Adrenal gland (tissue), 12 donors: ENCODE measurements around the gene FBXL15. TPM values are rescaled to one million over a fixed set of nuclear protein-coding genes. Genes with fewer than 3 reads are reported as not detected.

Source experiments
- DNase-seq, 7 donors: peaks; one replicate each; pipeline ENCODE4 v3.0.0-alpha.2; 2019 to 2020
- H3K27ac ChIP-seq, 5 donors: fragments of 200-600 bp; sonication (generic) in 4 of 5; 1 replicate in 3 of 5; 2 replicates in 2 of 5; pipeline versions ENCODE4 v1.5.1 to v1.8.0; 2016 to 2020; ENCODE audit warnings: mild to moderate bottlenecking in 1 of 5
- H3K27me3 ChIP-seq: fragments of 200-600 bp; 2 replicates; pipeline ENCODE4 v1.8.0; 2021
- H3K36me3 ChIP-seq, 2 donors: fragments of 200-600 bp; replicated peaks in 1 of 2; 1 replicate in 1 of 2; 2 replicates in 1 of 2; pipeline versions ENCODE4 v1.5.1 to v1.8.0; 2018 to 2022
- H3K4me1 ChIP-seq, 2 donors: fragments of 200-600 bp; replicated peaks in 1 of 2; 1 replicate in 1 of 2; 2 replicates in 1 of 2; pipeline versions ENCODE4 v1.5.1 to v1.8.0; 2018 to 2021
- H3K4me3 ChIP-seq, 4 donors: fragments of 200-600 bp; sonication (generic) in 3 of 4; one replicate each; pipeline ENCODE4 v1.5.1; 2016 to 2018
- H3K9me3 ChIP-seq, 3 donors: fragments of 200-600 bp; sonication (generic) in 1 of 3; replicated peaks in 1 of 3; 1 replicate in 2 of 3; 2 replicates in 1 of 3; pipeline versions ENCODE4 v1.5.1 to v1.8.0; 2016 to 2021
- POLR2A ChIP-seq, 2 donors: fragments of 450-650 bp; IDR thresholded peaks; one replicate each; pipeline ENCODE4 v1.6.1; 2017; ENCODE audit warnings: antibody characterized with exemption in 2 of 2, mild to moderate bottlenecking in 2 of 2, moderate library complexity in 1 of 2
- WGBS, 4 donors: extraction: QIAGEN DNeasy Blood & Tissue Kit in 2 of 4; methylation state at CpG; one replicate each; pipeline versions ENCODE4 v1.1.5 to v1.1.7; 2013 to 2017; 5-methylcytosine and 5-hydroxymethylcytosine counted together
- intact Hi-C, 2 donors: fragments of 100-400 bp; cut with DNase I; formaldehyde crosslinking; loops; one replicate each; pipeline versions ENCODE4 v1.14.1 to v1.15.0; 2022 to 2023
- microRNA counts, 2 donors: library from miRNA; unstranded; fragments of <30 nt; microRNA quantifications; one replicate each; lab custom pipeline; 2016
- microRNA-seq, 3 donors: library from miRNA; unstranded; fragments of <30 nt; microRNA quantifications; one replicate each; pipeline ENCODE4, GENCODE V29; 2017 to 2020
- polyA plus RNA-seq, 3 donors: library from polyadenylated mRNA; stranded (reverse); fragments of 200-250 nt in 2 of 3; fragments of 350-450 nt in 1 of 3; fragmentation: Illumina TruSeq in 1 of 3; extraction: RNeasy Lipid Tissue Mini Kit (QIAGEN cat#74804) in 1 of 3; gene quantifications; one replicate each; pipeline ENCODE4 v1.2.3, GENCODE V29; 2013 to 2014
- small RNA-seq, 2 donors: library from RNA; depleted of rRNA; stranded (forward); fragments of <200 nt; gene quantifications; one replicate each; pipeline ENCODE3, GENCODE V24; 2016
- total RNA-seq, 9 donors: library from RNA; depleted of rRNA in 4 of 9; stranded (reverse); fragments of >200 nt in 4 of 9; fragments of 120-200 nt in 1 of 9; fragmentation: NEBNext Ultra II Directional in 1 of 9; extraction: Animal tissue kit (Norgen Biotek cat#: 25700) in 1 of 9; gene quantifications; one replicate each; pipeline versions ENCODE4 v1.1.0 to v1.2.4, GENCODE V29; 2013 to 2023
- TF ChIP-seq, protein P1 (sequence below), 6 experiments: fragments of 450-650 bp in 4 of 6; fragments of 200-600 bp in 2 of 6; sonication (generic) in 1 of 6; IDR thresholded peaks; 1 replicate in 5 of 6; 2 replicates in 1 of 6; pipeline versions ENCODE4 v1.5.1 to v1.8.0; 2016 to 2021; ENCODE audit warnings: antibody characterized with exemption in 6 of 6, mild to moderate bottlenecking in 2 of 6, moderate library complexity in 1 of 6
- donor health status: healthy with polysubstance abuse.
- donor health status: Bipolar disorder and iron deficiency.
- donor health status: DM: yes; HTN: yes; CAD: no.
- donor health status: DM: no; HTN: no; CAD: no.
- donor health status: DM: no; HTN: no; CAD: no.
- donor health status: DM: yes; HTN: yes; CAD: no.

FBXL15 gene
- total and polyA plus RNA-seq, 12 donors, result 2.1 to 61.9 (median 28.7) TPM

DNA sequence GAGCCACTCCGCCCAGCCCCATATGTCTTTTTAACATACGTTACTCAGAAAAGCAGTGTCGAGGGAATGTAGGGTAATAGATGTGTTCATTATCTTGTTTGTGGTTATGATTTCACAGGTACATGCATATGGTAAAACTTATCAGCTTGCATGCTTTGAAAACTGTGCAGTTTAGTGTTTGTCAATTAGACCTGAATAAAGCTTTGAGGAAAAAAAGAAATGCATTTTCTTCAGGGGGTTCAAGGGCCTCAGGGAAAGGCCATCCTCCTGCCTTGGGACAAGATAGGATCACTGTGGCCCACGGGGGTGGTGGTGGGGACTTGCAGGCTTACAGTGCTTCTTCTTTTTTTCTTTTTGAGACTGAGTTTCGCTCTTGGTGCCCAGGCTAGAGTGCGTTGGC, 46.7 kb downstream of the FBXL15 start:
- Histone ChIP-seq H3K4me3 (no peak overlapping the region), H3K27ac (no peak overlapping the region), H3K4me1 (no peaks in the 10 kb centered on the region), H3K9me3 (no peaks in the 10 kb centered on the region), H3K36me3 (no peaks in the 10 kb centered on the region), H3K27me3 (no peaks in the 10 kb centered on the region)
- TF ChIP-seq, protein P1, sequence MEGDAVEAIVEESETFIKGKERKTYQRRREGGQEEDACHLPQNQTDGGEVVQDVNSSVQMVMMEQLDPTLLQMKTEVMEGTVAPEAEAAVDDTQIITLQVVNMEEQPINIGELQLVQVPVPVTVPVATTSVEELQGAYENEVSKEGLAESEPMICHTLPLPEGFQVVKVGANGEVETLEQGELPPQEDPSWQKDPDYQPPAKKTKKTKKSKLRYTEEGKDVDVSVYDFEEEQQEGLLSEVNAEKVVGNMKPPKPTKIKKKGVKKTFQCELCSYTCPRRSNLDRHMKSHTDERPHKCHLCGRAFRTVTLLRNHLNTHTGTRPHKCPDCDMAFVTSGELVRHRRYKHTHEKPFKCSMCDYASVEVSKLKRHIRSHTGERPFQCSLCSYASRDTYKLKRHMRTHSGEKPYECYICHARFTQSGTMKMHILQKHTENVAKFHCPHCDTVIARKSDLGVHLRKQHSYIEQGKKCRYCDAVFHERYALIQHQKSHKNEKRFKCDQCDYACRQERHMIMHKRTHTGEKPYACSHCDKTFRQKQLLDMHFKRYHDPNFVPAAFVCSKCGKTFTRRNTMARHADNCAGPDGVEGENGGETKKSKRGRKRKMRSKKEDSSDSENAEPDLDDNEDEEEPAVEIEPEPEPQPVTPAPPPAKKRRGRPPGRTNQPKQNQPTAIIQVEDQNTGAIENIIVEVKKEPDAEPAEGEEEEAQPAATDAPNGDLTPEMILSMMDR (IDR thresholded peaks at IDR 0.05), result no peak
- TF ChIP-seq POLR2A (IDR thresholded peaks at IDR 0.05), result no peak
- intact Hi-C loops, result no loop called here
- no peak for DNase-seq
- 70 to 91% (median 81%) methylated on average over 6 of the region's 6 CpGs for WGBS, 4 donors

- Histone ChIP-seq H3K4me3 (no peak overlapping the region), H3K27me3 (no peaks in the 10 kb centered on the region), H3K36me3 (no peaks in the 10 kb centered on the region), H3K4me1 (no peaks in the 10 kb centered on the region), H3K9me3 (no peaks in the 10 kb centered on the region), H3K27ac (peak overlapping the region in 1 of 5 donors; percentile 52)
- no peak for DNase-seq
- 55 to 63% (median 60%) methylated on average over 6 of the region's 6 CpGs for WGBS, 4 donors
- TF ChIP-seq, protein P1 (IDR thresholded peaks at IDR 0.05), result no peak
- intact Hi-C loops, result no loop called here
Measured at GRCh38 chr10:102467971-102468438, 47.4 kb downstream of the FBXL15 start.

DNA sequence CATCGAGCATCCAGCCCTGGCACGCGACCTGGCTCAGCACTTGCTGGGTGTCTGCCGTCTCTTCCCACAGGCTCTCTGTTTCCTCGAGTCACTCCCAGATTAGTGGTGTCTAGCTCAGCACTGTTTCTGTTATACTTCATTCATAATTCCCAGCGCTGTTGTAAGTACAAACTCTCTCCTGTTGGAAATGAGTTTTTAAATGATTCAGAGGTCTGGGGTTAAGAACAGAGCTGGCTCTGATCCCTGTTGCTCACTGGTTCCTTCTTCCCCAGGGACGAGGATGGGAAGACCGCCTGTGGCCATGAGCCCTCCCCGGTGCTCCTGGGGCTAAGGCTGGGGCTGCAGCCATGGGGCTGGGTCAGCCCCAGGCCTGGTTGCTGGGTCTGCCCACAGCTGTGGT, 48.0 kb downstream of the FBXL15 start:
- no peak for DNase-seq
- H3K27ac ChIP-seq, result peak overlapping the region in 1 of 5 donors; percentile 52
- no peaks in the 10 kb centered on the region for H3K27me3 ChIP-seq
- intact Hi-C loops, result no loop called here
- TF ChIP-seq, protein P1 (IDR thresholded peaks at IDR 0.05), result no peak
- no peak for TF ChIP-seq POLR2A (IDR thresholded peaks at IDR 0.05)
- no peaks in the 10 kb centered on the region for H3K9me3 ChIP-seq
- no peak overlapping the region for H3K4me3 ChIP-seq
- 70 to 84% (median 78%) methylated on average over 9 of the region's 9 CpGs for WGBS, 4 donors
- no peaks in the 10 kb centered on the region for H3K36me3 ChIP-seq
- H3K4me1 ChIP-seq, result no peaks in the 10 kb centered on the region

DNA sequence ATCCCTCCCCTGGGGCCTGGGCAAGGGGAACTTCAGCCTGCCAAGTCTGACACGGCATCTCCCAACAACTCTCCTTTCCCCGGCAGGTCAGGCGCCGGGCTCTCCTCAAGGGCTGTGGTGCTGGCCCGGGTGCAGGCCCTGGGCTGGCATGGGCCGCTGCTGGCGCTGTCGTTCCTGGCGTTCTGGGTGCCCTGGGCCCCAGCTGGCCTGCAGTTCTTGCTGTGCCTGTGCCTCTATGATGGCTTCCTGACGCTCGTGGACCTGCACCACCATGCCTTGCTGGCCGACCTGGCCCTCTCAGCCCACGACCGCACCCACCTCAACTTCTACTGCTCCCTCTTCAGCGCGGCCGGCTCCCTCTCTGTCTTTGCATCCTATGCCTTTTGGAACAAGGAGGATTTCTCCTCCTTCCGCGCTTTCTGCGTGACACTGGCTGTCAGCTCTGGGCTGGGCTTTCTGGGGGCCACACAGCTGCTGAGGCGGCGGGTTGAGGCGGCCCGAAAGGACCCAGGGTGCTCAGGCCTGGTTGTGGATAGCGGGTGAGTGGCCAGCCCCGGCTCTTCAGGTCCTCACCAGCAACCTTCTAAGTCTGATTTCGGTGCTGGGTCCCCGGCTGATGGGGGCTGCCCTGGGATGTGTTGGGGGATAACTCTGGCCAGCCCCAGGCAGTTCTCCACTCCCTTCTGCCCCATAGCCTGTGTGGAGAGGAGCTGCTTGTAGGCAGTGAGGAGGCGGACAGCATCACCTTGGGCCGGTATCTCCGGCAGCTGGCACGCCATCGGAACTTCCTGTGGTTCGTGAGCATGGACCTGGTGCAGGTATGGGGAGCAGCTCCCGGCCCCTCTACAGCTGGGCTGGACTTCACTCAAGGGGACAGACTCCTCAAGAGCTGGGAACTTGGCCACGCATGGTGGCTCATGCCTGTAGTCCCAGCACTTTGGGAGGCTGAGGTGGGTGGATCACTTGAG, 50.2 kb downstream of the FBXL15 start:
- intact Hi-C loops, result no loop called here
- no peaks in the 10 kb centered on the region for H3K27me3 ChIP-seq
- H3K36me3 ChIP-seq, result no peaks in the 10 kb centered on the region
- no peaks in the 10 kb centered on the region for H3K4me1 ChIP-seq
- H3K27ac ChIP-seq, result no peak overlapping the region
- TF ChIP-seq, protein P1 (IDR thresholded peaks at IDR 0.05), result no peak
- no peak for TF ChIP-seq POLR2A (IDR thresholded peaks at IDR 0.05)
- H3K4me3 ChIP-seq, result no peak overlapping the region
- H3K9me3 ChIP-seq, result no peaks in the 10 kb centered on the region
- 92 to 95% (median 93%) methylated on average over 19 to 36 of the region's 36 CpGs for WGBS, 4 donors
- DNase-seq, result no peak

MicroRNAs encoded within 50 kb of the gene (microRNA counts, 767-probe panel; counts per million panel counts)
- 0 counts per million in 2 donors for microRNA hsa-miR-146b-3p (lab: Ali Mortazavi, UCI)
- microRNA hsa-miR-146b-5p (lab: Ali Mortazavi, UCI), result 2,831 to 3,814 counts per million in 2 donors

Small RNA genes lying within 50 kb of the gene (microRNA-seq; reads per million reads assigned to microRNA genes)
- gene MIR146B, result 553 to 3,032 (median 1,327) reads per million in 3 donors

Small RNA genes lying within 50 kb of the gene (small RNA-seq; reads per million reads assigned to genes)
- gene MIR146B, result 4,393 to 11,611 reads per million in 2 donors

Other genes with a start within 250 kb of the FBXL15 start
- 10 to 100 TPM in 1 of 9 donors, 1 to 10 TPM in 2, under 1 TPM in 5, not detected in 1; 0.35 to 26.3 (median 0.72) TPM for gene ELOVL3, start 194.5 kb upstream of the FBXL15 start, total RNA-seq
- 1 to 10 TPM in 2 of 3 donors, not detected in 1; 1.1 to 2.4 TPM for gene ELOVL3, start 194.5 kb upstream of the FBXL15 start, polyA plus RNA-seq
- 1 to 10 TPM in 1 of 9 donors, under 1 TPM in 1, not detected in 7; 0.69 to 5.2 TPM for gene PITX3, start 179.3 kb upstream of the FBXL15 start, total RNA-seq
- gene PITX3, start 179.3 kb upstream of the FBXL15 start, polyA plus RNA-seq, result not detected
- 10 to 100 TPM; 28.4 to 46.1 (median 40.7) TPM for gene GBF1, start 175.3 kb upstream of the FBXL15 start, total RNA-seq
- gene GBF1, start 175.3 kb upstream of the FBXL15 start, polyA plus RNA-seq, result 10 to 100 TPM; 16.4 to 35.1 (median 20.6) TPM
- gene NFKB2, start 25.1 kb upstream of the FBXL15 start, total RNA-seq, result 10 to 100 TPM; 14.3 to 73.2 (median 27.4) TPM
- gene NFKB2, start 25.1 kb upstream of the FBXL15 start, polyA plus RNA-seq, result 10 to 100 TPM; 17.3 to 92.6 (median 85.8) TPM
- 10 to 100 TPM in 2 of 9 donors, 1 to 10 TPM in 5, under 1 TPM in 1, not detected in 1; 0.54 to 17.1 (median 7.7) TPM for gene PSD, start 2.1 kb upstream of the FBXL15 start, total RNA-seq
- 10 to 100 TPM in 2 of 3 donors, 1 to 10 TPM in 1; 3.4 to 43.7 (median 10.4) TPM for gene PSD, start 2.1 kb upstream of the FBXL15 start, polyA plus RNA-seq
- 100 to 1,000 TPM in 1 of 9 donors, 10 to 100 TPM in 8; 70.2 to 115 (median 85.7) TPM for gene CUEDC2, start 11.7 kb downstream of the FBXL15 start, total RNA-seq
- 10 to 100 TPM; 71.4 to 75.3 (median 73.1) TPM for gene CUEDC2, start 11.7 kb downstream of the FBXL15 start, polyA plus RNA-seq
- under 1 TPM in 3 of 9 donors, not detected in 6; 0.14 to 0.28 (median 0.18) TPM for gene C10orf95, start 30.7 kb downstream of the FBXL15 start, total RNA-seq
- under 1 TPM in 2 of 3 donors, not detected in 1; 0.24 TPM for gene C10orf95, start 30.7 kb downstream of the FBXL15 start, polyA plus RNA-seq
- gene ACTR1A, start 81.9 kb downstream of the FBXL15 start, total RNA-seq, result 100 to 1,000 TPM in 6 of 9 donors, 10 to 100 TPM in 3; 80.4 to 154 (median 108) TPM
- 100 to 1,000 TPM in 2 of 3 donors, 10 to 100 TPM in 1; 68.1 to 117 (median 102) TPM for gene ACTR1A, start 81.9 kb downstream of the FBXL15 start, polyA plus RNA-seq
- 10 to 100 TPM in 6 of 9 donors, 1 to 10 TPM in 3; 5.8 to 20.2 (median 12.5) TPM for gene SUFU, start 83.1 kb downstream of the FBXL15 start, total RNA-seq
- gene SUFU, start 83.1 kb downstream of the FBXL15 start, polyA plus RNA-seq, result 10 to 100 TPM in 1 of 3 donors, 1 to 10 TPM in 2; 4.3 to 11.8 (median 8.3) TPM
- gene TRIM8, start 223.6 kb downstream of the FBXL15 start, total RNA-seq, result 100 to 1,000 TPM in 7 of 9 donors, 10 to 100 TPM in 2; 21.6 to 175 (median 133) TPM
- gene TRIM8, start 223.6 kb downstream of the FBXL15 start, polyA plus RNA-seq, result 10 to 100 TPM; 45.0 to 57.6 (median 53.0) TPM